Ureter (tissue), 1 donor: Measurements from ENCODE around the gene TNRC18. TPM values are rescaled to one million over a fixed set of nuclear protein-coding genes. Genes with fewer than 3 reads are reported as not detected.
A peak's percentile ranks its signal among the peaks of the same experiment; 100 is the strongest.

Experiments used
- DNase-seq: peaks from one replicate; pipeline ENCODE4 v3.0.0-alpha.2; 2020; ENCODE audit warnings: low spot score
- total RNA-seq: library from RNA; stranded (reverse); gene quantifications from one replicate; pipeline ENCODE4 v1.2.4, GENCODE V29; 2023
- donor health status: DM: yes; HTN: yes; CAD: no.

TNRC18 gene
- total RNA-seq, 1 donor from 2014 or later, result 118 TPM

- DNase-seq, result no peak
These were observed 16.4 kb downstream of the TNRC18 start for GRCh38 chr7:5406957-5407945.

GRCh38 chr7:5404421-5404826 lies 19.2 kb downstream of the TNRC18 start:
- DNase-seq, result no peak

- DNase-seq, result no peak
These were observed 20.2 kb downstream of the TNRC18 start for GRCh38 chr7:5403442-5403841.

- no peak for DNase-seq
These were observed 25.9 kb downstream of the TNRC18 start for GRCh38 chr7:5397736-5398135.

GRCh38 chr7:5396999-5397663 lies 26.5 kb downstream of the TNRC18 start:
- DNase-seq, result peak; percentile 92

GRCh38 chr7:5396542-5396941 lies 27.1 kb downstream of the TNRC18 start:
- peak; percentile 70 for DNase-seq

- no peak for DNase-seq
These were observed 28.4 kb downstream of the TNRC18 start for GRCh38 chr7:5395246-5395645.

- no peak for DNase-seq
These were observed 29.1 kb downstream of the TNRC18 start for GRCh38 chr7:5394264-5395105.

- no peak for DNase-seq
These were observed 29.9 kb downstream of the TNRC18 start for GRCh38 chr7:5393748-5394147.

GRCh38 chr7:5393328-5393727 lies 30.3 kb downstream of the TNRC18 start:
- no peak for DNase-seq

GRCh38 chr7:5390918-5391317 lies 32.7 kb downstream of the TNRC18 start:
- no peak for DNase-seq

- DNase-seq, result no peak
These were observed 34.7 kb downstream of the TNRC18 start for GRCh38 chr7:5388905-5389433.

GRCh38 chr7:5388273-5388901 lies 35.2 kb downstream of the TNRC18 start:
- no peak for DNase-seq

GRCh38 chr7:5387711-5388245 lies 35.9 kb downstream of the TNRC18 start:
- DNase-seq, result no peak

GRCh38 chr7:5384618-5385017 lies 39.0 kb downstream of the TNRC18 start:
- no peak for DNase-seq

- no peak for DNase-seq
These were observed 40.1 kb downstream of the TNRC18 start for GRCh38 chr7:5383314-5384098.

- DNase-seq, result no peak
These were observed 41.2 kb downstream of the TNRC18 start for GRCh38 chr7:5382281-5382892.

- DNase-seq, result no peak
These were observed 42.4 kb downstream of the TNRC18 start for GRCh38 chr7:5381071-5381772.
